Mononuclear cell (primary cell): ENCODE data around the gene DEAF1. TPM values are rescaled to one million over a fixed set of nuclear protein-coding genes. Genes with fewer than 3 reads are reported as not detected.

ENCODE experiments used
- H3K27me3 ChIP-seq: 2 replicates; pipeline ENCODE4 v1.6.0; 2011; ENCODE audit warnings: low read length, control low read depth; ENCODE audit not compliant: insufficient read depth
- H3K4me1 ChIP-seq: 2 replicates; pipeline ENCODE4 v1.5.1; 2011; ENCODE audit warnings: mild to moderate bottlenecking, low read length, control low read depth; ENCODE audit not compliant: insufficient read depth
- H3K4me3 ChIP-seq: 2 replicates; pipeline ENCODE4 v1.5.1; 2011; ENCODE audit warnings: mild to moderate bottlenecking, low read length, moderate library complexity
- H3K9me3 ChIP-seq: 2 replicates; pipeline ENCODE4 v1.5.1; 2011; ENCODE audit warnings: low read depth, mild to moderate bottlenecking, control low read depth, low read length
- total RNA-seq: library from RNA; depleted of rRNA; stranded (reverse); fragments of >200 nt; gene quantifications from one replicate; pipeline ENCODE4 v1.2.3, GENCODE V29; 2012

DEAF1 gene
- total RNA-seq, 1 donor, result 30.7 TPM

DNA sequence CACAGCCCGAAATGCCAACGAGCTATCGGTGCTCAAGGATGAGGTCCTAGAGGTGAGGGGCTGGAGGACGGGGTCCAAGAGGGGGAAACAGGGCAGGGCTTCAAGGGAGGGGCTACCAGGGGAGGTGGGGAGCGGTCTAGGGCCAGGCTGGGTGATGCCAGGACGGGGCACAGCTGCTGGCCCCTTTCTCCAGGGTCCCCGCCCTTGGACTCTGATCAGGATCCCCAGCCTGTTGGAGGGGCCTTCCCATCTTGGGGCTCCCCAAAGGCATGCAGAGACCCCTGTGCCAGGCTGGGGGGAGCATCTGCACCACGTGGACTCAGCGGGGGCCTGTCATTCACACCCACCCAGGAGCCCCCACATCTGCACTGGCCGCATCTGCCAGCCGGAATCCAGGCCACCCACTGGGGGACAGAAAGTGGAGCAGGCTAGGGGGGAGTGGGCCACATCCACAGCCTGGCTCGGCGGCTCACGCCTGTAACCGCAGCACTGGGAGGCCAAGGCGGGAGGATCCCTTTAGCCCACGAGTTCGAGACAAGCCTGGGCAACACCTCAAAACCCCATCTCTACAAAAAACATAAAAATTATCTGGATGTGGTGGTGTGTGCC lies 29.9 kb upstream of the DEAF1 start:
- Histone ChIP-seq H3K4me1 (peaks cover 57% of the 10 kb centered on the region), H3K9me3 (no peaks in the 10 kb centered on the region), H3K27me3 (peaks cover 7% of the 10 kb centered on the region), H3K4me3 (no peak overlapping the region)

GRCh38 chr11:724049-724777 lies 29.2 kb upstream of the DEAF1 start:
- Histone ChIP-seq H3K27me3 (peaks cover 7% of the 10 kb centered on the region), H3K4me3 (no peak overlapping the region), H3K9me3 (no peaks in the 10 kb centered on the region), H3K4me1 (peaks cover 50% of the 10 kb centered on the region)

- H3K4me3 ChIP-seq, result no peak overlapping the region
- peaks cover 7% of the 10 kb centered on the region for H3K27me3 ChIP-seq
- peaks cover 41% of the 10 kb centered on the region for H3K4me1 ChIP-seq
- no peaks in the 10 kb centered on the region for H3K9me3 ChIP-seq
Observed at GRCh38 chr11:723120-723883, 28.3 kb upstream of the DEAF1 start.

DNA sequence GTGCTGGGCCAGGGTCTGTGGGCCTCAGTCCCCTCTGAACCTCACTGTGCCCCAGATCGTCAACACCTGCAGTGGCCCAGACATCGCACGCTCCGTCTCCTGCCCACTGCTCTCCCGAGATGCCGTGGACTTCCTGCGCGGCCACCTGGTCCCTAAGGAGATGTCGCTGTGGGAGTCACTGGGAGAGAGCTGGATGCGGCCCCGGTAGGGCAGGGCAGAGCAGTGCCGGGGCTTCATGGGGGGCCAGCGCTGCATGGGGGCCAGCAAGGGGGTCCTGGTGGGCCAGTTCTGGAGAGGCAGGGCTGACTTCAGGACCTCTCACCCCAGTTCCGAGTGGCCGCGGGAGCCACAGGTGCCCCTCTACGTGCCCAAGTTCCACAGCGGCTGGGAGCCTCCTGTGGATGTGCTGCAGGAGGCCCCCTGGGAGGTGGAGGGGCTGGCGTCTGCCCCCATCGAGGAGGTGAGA lies 27.4 kb upstream of the DEAF1 start:
- no peaks in the 10 kb centered on the region for H3K9me3 ChIP-seq
- peaks cover 33% of the 10 kb centered on the region for H3K4me1 ChIP-seq
- H3K27me3 ChIP-seq, result peaks cover 7% of the 10 kb centered on the region
- no peak overlapping the region for H3K4me3 ChIP-seq

- H3K4me3 ChIP-seq, result no peak overlapping the region
- no peaks in the 10 kb centered on the region for H3K9me3 ChIP-seq
- peaks cover 7% of the 10 kb centered on the region for H3K27me3 ChIP-seq
- peaks cover 28% of the 10 kb centered on the region for H3K4me1 ChIP-seq
Observed at GRCh38 chr11:721741-722345, 26.8 kb upstream of the DEAF1 start.

GRCh38 chr11:721247-721740 lies 26.3 kb upstream of the DEAF1 start:
- Histone ChIP-seq H3K4me1 (peaks cover 23% of the 10 kb centered on the region), H3K4me3 (no peak overlapping the region), H3K27me3 (peaks cover 7% of the 10 kb centered on the region), H3K9me3 (no peaks in the 10 kb centered on the region)

DNA sequence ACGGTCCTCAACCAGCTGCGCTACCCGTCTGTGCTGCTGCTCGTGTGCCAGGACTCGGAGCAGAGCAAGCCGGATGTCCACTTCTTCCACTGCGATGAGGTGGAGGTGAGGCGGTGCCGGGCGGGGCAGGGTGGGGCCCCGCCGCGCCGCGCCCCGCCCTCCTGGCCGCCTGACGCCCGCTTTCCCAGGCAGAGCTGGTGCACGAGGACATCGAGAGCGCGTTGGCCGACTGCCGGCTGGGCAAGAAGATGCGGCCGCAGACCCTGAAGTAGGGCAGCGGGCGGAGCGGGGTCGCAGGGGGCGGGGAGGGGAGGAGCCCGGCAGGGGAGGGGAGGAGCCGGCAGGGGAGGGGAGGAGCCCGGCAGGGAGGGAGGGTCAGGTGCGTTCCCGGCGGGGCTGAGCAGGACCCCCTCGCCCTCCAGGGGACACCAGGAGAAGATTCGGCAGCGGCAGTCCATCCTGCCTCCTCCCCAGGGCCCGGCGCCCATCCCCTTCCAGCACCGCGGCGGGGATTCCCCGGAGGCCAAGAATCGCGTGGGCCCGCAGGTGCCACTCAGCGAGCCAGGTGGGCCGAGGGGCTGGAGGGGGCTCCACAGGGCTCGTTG lies 25.7 kb upstream of the DEAF1 start:
- Histone ChIP-seq H3K27me3 (peaks cover 7% of the 10 kb centered on the region), H3K4me1 (peaks cover 21% of the 10 kb centered on the region), H3K9me3 (no peaks in the 10 kb centered on the region), H3K4me3 (no peak overlapping the region)

GRCh38 chr11:720017-720641 lies 25.1 kb upstream of the DEAF1 start:
- Histone ChIP-seq H3K9me3 (no peaks in the 10 kb centered on the region), H3K4me3 (no peak overlapping the region), H3K27me3 (peaks cover 7% of the 10 kb centered on the region), H3K4me1 (peaks cover 17% of the 10 kb centered on the region)

DNA sequence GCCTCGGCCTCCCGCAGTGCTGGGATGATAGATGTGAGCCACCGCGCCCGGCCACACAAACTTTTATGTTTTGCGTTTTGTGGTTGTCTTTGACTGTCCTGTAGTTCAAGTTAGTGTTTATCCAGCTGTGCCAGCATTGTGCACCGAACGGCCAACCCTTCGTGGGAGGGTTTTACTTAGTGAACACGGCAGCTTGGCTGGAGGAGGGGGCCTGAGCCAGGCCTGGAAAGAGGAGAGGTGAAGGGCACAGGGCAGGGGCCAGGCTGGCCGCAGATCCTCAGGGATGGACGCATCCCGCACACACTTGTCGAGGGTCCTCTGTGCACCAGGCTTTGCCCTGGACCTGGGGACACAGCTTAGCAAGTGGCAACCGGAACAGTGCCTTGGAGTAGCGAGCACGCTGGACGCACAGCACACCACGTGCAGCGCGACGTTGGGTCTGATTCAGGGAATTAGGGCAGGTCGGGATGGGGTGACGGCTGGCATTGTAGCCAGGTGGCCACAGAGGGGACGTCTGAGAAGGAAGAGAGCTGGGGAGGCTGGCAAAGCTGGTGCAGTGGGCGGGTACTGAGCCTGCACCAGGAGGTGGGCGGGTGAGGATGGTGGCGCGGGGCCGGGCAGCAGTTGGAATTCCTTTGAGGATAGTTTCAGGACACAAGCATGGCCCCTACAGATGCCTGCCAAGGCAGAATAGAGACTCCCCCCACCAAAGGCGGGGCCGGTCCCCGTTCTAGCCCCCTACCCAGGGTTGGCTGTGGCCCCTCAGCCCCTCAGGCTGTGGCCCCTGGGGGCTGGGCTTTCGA lies 24.4 kb upstream of the DEAF1 start:
- H3K4me3 ChIP-seq, result no peak overlapping the region
- H3K27me3 ChIP-seq, result peaks cover 7% of the 10 kb centered on the region
- no peaks in the 10 kb centered on the region for H3K9me3 ChIP-seq
- H3K4me1 ChIP-seq, result peaks cover 17% of the 10 kb centered on the region

GRCh38 chr11:714436-714835 lies 19.4 kb upstream of the DEAF1 start:
- H3K4me3 ChIP-seq, result no peak overlapping the region
- H3K9me3 ChIP-seq, result no peaks in the 10 kb centered on the region
- peaks cover 2% of the 10 kb centered on the region for H3K27me3 ChIP-seq
- no peaks in the 10 kb centered on the region for H3K4me1 ChIP-seq

DNA sequence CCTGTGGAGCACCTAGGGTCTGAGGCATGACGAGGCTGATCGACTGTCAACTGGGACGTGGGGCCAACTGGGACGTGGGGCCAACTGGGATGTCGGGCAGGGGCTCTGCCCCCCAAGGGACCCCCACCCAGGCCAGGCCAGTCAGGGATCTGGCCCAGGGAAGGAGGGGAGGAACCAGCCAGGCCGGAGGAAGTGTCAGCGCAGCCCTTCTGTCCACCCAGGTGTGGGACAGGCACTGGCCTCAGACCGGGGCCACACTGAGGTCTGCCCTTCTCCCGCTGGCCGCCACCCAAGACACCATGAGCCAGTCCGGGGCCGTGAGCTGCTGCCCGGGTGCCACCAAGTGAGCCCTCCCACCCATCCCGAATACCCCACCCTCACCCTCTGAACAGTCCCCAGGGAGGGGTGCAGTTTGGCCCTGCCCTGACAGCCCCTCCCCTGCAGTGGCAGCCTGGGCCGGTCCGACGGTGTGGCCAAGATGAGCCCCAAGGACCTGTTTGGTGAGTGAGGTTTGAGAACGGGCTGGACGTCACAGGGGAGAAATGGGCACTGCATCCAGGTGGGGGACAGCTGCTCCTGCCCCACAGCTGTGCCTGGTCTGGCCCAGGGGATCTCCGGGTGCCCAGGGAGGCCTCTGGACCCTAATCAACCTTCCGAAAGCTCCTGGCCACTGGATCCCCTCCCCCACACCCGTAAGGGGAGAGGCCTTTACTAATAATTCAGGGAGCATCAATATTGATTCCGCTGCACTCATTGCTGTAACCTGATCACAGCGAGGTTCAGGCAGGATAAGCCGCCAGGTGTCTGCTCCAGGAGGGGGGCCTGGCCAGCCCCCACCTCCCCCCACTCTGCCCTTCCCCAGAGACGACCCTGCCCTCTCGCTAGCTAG lies 14.3 kb upstream of the DEAF1 start:
- Histone ChIP-seq H3K27me3 (peaks cover 13% of the 10 kb centered on the region), H3K4me3 (no peak overlapping the region), H3K4me1 (peaks cover 6% of the 10 kb centered on the region), H3K9me3 (no peaks in the 10 kb centered on the region)

- Histone ChIP-seq H3K4me1 (peaks cover 6% of the 10 kb centered on the region), H3K27me3 (peaks cover 13% of the 10 kb centered on the region), H3K4me3 (no peak overlapping the region), H3K9me3 (no peaks in the 10 kb centered on the region)
Observed at GRCh38 chr11:708511-708910, 13.5 kb upstream of the DEAF1 start.
